ENCODE data around the gene CDT1.
"Not testable (repeated sequence)": the region's sequence is repeated elsewhere in the genome, so short reads cannot be mapped to it uniquely, and the experiment has no call there.

CDT1 gene

GRCh38 chr16:88820385-88821025 is 16.9 kb downstream of the CDT1 start:
- no peak for DNase-seq

GRCh38 chr16:88821168-88821850 is 17.7 kb downstream of the CDT1 start:
- no peak for DNase-seq

DNA sequence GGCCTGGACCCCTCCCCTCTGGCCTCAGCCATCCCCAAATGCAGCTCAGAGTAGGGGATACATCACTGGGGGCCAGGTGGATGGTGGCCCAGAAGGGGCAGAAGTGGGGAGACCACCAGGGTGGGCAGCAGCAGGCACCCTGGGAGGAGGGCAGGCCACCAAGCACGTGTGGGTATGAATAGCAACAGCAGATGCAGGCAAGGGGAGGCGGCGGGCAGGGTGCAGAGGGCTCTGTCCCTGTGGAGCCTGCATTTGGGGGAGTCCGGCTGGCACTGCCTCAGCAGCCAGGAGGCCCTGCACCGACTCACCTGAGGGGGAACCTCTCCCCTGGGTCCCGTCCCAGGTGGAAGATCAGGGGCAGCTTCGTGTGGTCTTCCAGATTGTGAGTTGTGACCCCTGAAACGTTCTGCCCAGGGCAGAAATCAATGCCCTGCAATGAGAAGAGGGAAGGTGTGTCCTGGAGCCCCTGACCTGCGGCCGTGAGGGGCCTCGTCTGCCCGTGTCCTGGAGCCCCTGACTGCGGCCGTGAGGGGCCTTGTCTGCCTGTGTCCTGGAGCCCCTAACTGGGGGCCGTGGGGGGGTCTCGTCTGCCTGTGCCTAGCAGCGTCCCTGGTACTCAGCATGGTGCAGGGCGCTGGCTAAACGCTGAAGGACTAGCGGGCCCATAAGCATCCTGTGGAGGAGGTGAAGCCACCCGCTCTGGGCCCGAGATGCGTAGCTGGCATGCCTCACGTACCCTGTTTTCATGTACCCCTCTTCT is 18.9 kb downstream of the CDT1 start:
- DNase-seq = no peak

DNA sequence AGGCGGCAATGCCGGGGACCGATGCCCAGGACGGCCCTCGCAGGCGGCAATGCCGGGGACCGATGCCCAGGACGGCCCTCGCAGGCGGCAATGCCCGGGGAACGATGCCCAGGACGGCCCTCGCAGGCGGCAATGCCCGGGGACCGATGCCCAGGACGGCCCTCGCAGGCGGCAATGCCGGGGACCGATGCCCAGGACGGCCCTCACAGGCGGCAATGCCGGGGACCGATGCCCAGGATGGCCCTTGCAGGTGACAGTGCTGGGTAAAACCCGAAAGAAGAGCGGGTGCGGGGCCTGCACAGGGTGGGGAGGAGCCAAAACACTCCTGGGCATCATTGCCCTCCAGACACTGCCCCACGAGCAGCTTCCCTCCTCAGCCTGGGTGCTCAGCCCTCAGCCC is 20.1 kb downstream of the CDT1 start:
- not testable (repeated sequence) for DNase-seq

DNA sequence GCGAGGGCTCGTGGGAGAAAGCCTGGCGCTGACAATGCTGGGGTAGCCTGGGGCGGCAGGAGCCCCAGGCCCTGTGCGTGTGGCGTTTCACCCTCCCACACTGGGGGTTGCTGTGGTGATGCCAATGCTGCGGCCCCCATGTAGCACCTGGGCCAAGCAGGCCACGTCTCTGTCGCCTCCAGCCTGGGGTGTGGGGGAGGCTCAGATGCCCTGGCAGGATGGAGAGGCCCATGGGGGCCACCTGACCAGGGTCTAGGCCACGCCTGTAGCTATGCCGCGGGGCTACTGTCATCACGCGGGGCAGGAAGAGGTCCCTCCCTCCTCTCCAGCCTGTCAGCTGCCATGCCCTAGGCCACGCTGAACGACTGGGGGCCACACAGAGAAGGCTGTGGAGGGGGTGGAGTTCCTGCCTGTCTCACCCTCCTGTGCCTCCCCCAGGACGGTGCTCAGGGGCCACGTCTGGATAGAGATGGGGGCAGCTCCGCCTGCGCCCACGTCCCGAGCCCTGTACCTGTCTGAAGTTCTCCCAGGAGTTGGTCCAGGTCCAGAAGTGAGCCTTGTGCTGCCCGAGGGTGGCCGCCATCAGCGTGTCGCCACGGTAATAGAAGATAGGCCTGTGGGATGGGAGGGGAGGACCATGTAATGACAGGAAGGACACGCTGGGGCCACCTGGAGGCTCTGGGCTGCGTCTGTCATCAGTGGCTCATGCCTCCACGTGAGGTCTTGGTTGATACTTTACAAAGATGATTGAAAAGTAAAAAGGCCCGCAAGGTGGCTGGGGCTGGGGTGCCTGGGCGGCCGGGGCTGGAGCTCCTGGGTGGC is 20.9 kb downstream of the CDT1 start:
- DNase-seq = no peak

GRCh38 chr16:88825146-88825545 is 21.6 kb downstream of the CDT1 start:
- DNase-seq = no peak

- no peak for DNase-seq
Observed at GRCh38 chr16:88826070-88826840, 22.7 kb downstream of the CDT1 start.

DNA sequence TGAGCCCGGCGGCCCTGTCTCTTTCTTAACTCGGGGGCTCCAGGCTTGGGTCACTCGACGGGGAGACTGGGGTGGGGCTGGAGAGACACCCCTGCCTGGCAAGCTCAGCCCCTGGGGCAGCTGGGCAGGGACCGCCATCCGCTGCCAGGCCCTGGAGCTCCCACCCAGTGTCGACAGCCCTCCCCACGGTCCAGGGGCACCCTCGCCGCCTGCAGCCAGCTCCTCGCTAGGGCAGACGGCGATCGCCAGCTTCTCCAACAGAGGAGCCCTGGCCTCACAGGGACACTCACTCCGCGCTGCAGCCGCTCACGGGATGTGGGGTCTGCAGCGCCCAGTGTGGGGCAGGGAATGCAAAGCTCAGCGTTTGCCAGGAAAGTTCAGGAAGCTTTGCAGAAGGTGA is 24.1 kb downstream of the CDT1 start:
- DNase-seq = no peak

GRCh38 chr16:88828711-88829110 is 25.1 kb downstream of the CDT1 start:
- no peak for DNase-seq

- DNase-seq = no peak
Observed at GRCh38 chr16:88830258-88830657, 26.7 kb downstream of the CDT1 start.

DNA sequence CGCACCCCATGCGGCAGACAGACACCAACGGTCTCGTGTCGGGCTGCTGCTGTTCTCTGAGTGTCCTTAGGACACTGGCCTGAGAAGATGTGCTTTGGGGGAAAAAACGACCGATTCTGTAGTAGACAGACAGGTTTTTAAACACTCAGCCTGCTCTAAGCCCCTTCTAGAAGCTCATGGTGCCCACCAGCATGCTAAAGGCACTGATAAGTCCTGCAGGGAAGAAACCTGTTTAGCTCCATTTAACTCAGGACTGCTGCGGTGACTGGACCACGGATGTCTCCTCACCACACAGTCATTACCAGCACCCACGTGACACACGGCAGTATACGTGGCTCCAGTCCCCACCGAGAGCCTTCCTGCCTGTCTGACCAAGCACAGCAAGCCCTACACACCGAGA is 27.2 kb downstream of the CDT1 start:
- DNase-seq = no peak

- DNase-seq = peak; percentile 68
Observed at GRCh38 chr16:88831838-88832237, 28.2 kb downstream of the CDT1 start.

DNA sequence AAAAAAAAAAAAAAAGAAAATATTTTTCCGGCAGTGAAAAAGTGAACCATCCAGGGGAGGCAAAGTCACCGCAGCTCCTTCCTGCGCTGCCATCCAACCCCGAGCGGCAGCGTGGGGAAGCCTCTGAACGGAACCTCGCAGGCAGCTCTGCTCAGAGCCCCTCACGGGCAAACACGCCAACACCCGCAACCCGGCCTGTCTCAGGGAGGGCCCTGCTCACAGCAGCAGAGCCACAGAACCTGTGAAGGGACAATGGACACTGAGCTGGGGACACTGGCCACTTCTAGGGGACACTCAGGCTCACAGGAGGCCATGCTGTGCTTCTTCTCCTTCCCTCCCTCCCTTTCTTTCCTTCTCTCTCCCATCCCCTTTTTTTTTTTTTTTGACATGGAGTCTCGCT is 29.5 kb downstream of the CDT1 start:
- DNase-seq = no peak

DNA sequence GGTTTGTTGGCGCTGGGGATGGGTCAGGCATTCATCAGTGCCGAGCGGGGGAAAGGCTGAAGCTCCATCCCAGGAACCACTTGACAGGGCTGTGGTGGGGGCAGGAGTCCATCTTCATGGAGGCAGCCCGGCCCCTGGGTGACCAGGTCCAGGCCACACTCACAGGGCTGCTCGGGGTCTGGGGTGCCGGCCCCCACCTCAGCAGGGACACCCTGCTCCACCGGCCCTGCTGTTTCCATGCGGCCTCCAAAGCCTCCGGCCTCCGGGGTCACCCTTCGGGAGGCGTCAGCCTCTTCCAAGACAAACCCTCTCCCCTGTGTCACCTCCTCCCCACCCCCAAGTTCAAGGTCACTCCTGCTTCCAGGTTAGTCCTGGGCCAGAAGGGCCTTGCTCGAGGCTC is 31.1 kb downstream of the CDT1 start:
- DNase-seq = no peak

DNA sequence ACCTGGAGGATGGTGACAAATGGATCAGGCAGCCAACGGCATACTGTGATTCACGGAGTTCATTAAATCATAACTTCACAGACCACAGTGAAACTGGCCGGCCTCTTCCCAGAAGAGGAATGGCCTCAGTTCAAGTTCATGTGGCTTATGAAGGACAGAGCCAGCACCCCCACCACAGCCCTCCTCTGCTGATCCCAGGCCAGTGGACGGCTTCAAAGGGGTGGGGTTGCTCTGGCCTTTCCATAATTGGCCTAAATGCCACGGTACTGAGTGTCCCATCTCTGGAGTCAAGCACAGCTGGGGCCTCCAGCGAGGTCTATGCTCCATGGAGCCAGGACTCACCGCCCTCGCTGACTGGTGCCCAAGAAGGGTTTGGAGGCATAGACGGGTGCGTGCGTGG is 31.8 kb downstream of the CDT1 start:
- DNase-seq = no peak

DNA sequence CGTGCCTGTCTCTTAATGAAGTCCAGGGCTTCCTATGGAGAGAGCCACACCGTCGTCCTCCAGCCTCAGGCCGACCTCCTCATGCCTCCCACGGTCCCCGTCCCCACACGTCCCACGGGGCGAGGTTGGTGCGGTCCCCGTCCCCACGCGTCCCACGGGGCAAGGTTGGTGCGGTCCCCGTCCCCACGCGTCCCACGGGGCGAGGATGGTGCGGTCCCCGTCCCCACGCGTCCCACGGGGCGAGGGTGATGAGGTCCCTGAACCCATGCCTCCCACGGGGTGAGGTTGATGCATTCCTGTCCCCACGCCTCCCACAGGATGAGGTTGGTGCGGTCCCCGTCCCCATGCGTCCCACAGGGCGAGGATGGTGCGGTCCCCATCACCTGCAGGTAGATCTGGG is 32.2 kb downstream of the CDT1 start:
- no peak for DNase-seq

DNA sequence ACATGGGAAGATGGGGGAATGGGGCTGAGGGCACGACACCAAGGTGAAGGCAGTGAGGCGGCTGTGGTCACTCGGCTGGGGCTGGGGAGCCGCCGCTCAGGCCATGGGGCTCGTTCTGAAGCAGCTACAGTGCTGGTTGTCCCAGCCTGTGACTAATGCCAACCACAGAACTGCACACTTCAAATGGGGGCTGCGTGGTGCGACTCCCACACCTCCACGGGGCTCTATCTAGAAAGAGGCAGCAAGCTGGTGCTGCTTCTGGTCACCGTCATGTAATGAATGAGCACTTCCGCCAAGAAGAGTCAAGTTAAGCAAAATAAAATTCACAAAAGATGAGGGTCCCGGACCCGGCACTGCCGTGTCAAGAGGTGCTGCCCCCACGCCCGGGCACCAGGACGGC is 33.2 kb downstream of the CDT1 start:
- no peak for DNase-seq

DNA sequence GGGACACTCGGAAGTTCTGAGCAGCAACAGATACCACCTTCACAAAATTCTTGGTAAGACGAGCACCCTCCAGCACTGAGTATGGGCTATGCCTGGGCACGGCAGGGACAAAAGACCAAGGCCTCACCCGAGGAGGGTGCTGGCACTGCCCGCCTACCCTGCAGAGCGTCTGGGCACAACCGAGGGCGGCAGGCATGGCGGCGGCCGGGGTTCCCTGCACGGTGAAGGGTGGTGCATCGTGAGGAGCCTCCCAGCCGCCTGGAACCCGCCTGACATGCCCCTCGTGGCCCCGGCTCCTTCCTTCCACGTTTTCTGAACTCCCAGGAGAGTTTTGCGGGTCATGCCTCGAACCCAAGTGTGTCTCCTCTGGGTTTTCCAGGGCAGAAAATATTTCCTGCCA is 34.2 kb downstream of the CDT1 start:
- DNase-seq = no peak

DNA sequence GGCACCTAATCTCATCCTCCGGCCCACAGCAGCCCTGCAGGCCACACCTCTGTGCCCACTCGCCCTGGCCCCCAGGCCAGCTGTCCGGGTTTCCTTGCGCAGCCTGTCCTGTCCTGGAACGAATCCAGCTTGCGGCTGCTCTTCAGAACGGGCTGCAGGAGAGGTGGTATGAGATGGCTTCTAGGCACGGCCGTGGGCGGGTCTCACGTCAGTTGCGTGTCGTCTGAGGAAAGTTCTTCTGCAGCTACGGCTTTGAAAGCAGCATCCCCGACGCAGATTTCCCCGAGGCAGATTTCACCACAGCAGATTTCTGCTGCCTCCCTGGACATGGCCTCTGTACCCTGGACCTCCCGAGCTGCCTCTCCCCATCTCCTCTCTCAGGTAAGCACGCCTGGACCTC is 35.0 kb downstream of the CDT1 start:
- DNase-seq = no peak

GRCh38 chr16:88839026-88839529 is 35.5 kb downstream of the CDT1 start:
- DNase-seq = no peak

DNA sequence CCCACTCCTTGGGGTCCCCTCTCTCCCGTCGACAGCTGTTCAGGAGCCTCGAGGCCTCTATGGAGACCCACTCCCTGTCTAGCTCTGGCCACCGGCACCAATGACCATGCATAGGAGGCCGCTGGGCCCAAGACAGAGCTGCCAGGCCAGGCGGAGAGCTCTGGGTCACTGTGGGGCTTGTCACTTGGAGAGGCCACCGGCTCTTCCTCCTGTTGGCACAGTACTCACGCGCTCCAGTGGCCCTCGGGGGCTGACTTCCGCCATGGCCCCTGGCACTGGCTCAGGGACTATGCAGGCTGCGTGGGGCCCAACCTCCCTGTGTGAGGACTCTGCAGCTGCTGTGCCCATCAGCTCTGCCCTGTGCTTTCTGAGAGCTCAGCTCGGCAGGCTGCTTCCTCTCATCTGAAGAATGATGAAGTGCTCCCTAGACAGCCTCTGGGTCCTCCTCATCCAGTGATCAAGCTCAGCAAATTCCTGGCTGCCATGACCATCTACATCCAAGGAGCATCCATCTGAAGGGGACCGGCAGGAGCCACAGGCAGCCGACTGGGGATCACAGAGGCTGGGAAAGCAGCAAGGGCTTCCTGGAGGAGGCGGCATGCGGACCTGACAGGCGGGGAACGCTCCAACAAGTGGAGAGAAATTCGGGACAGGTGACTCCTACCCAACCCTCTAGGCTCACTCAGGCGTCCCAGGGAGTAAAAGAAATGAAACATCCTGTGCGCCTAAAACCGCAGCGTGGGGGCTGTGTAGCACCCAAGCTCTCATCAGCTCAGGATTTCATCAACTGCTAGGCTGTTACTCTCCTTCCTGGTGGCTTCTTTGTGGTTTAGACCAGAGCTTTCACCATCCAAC is 36.4 kb downstream of the CDT1 start:
- no peak for DNase-seq
